SK-N-SH treated with all-trans-retinoic acid at 6 μM for 48 hours (cell line): ENCODE measurements around the gene ALOX15.

ENCODE experiments used
- ATAC-seq: fragments of 200-7000 bp; cut with Tn5 transposase; 3 replicates; pipeline ENCODE4 v1.9.1; 2020; ENCODE audit warnings: mild to moderate bottlenecking, moderate library complexity
- BACH2 ChIP-seq: fragments of 250-450 bp; sonication (Bioruptor Pico); IDR thresholded peaks from 2 replicates; pipeline ENCODE4 v1.9.0; 2021; ENCODE audit warnings: mild to moderate bottlenecking, borderline replicate concordance
- ESRRG ChIP-seq: fragments of 250-450 bp; sonication (Bioruptor Pico); IDR thresholded peaks from 2 replicates; pipeline ENCODE4 v1.6.1; 2021; ENCODE audit warnings: mild to moderate bottlenecking
- ISL1 ChIP-seq: fragments of 250-450 bp; sonication (Bioruptor Pico); IDR thresholded peaks from 2 replicates; pipeline ENCODE4 v2.1.2; 2022; ENCODE audit warnings: mild to moderate bottlenecking, moderate library complexity
- RARB ChIP-seq: fragments of 250-450 bp; sonication (Bioruptor Pico); IDR thresholded peaks from 2 replicates; pipeline ENCODE4 v1.8.0; 2021; ENCODE audit warnings: mild to moderate bottlenecking, moderate library complexity
- SNAI2 ChIP-seq: fragments of 250-450 bp; sonication (Bioruptor Pico); IDR thresholded peaks from 2 replicates; pipeline ENCODE4 v1.5.0; 2020; ENCODE audit warnings: mild to moderate bottlenecking, moderate library complexity
- TCF4 ChIP-seq: fragments of 250-450 bp; sonication (Bioruptor Pico); IDR thresholded peaks from 2 replicates; pipeline ENCODE4 v1.8.0; 2021; ENCODE audit warnings: mild to moderate bottlenecking, moderate library complexity, borderline replicate concordance
- TOX ChIP-seq: fragments of 250-450 bp; sonication (Bioruptor Pico); IDR thresholded peaks from 2 replicates; pipeline ENCODE4 v1.8.0; 2021; ENCODE audit warnings: mild to moderate bottlenecking, moderate library complexity, borderline replicate concordance
- ZC3H10 ChIP-seq: fragments of 250-450 bp; sonication (Bioruptor Pico); IDR thresholded peaks from 2 replicates; pipeline ENCODE4 v1.5.1; 2021; ENCODE audit warnings: mild to moderate bottlenecking, moderate library complexity
- ZFP3 ChIP-seq: fragments of 250-450 bp; sonication (Bioruptor Pico); IDR thresholded peaks from 2 replicates; pipeline ENCODE4 v1.5.0; 2020; ENCODE audit warnings: mild to moderate bottlenecking, moderate library complexity
- ZFP30 ChIP-seq: fragments of 450-650 bp; formaldehyde crosslinking; IDR thresholded peaks from 2 replicates; pipeline ENCODE4 v1.5.0; 2022; ENCODE audit warnings: mild to moderate bottlenecking, moderate library complexity
- ZNF565 ChIP-seq: fragments of 450-650 bp; formaldehyde crosslinking; conservative IDR thresholded peaks from 2 replicates; pipeline ENCODE4 v1.5.0; 2020; ENCODE audit warnings: low read depth, mild to moderate bottlenecking, moderate library complexity
- ZNF70 ChIP-seq: fragments of 450-650 bp; formaldehyde crosslinking; IDR thresholded peaks from 2 replicates; pipeline ENCODE4 v1.5.0; 2020; ENCODE audit warnings: mild to moderate bottlenecking, moderate library complexity
- TF ChIP-seq, protein P1 (sequence below): fragments of 250-450 bp; sonication (Bioruptor Pico); IDR thresholded peaks from 2 replicates; pipeline ENCODE4 v1.8.0; 2020; ENCODE audit warnings: mild to moderate bottlenecking, moderate library complexity, borderline replicate concordance
- TF ChIP-seq, protein P2 (sequence below): fragments of 250-450 bp; sonication (Bioruptor Pico); IDR thresholded peaks from 2 replicates; pipeline ENCODE4 v1.5.0; 2020; ENCODE audit warnings: mild to moderate bottlenecking, moderate library complexity
- TF ChIP-seq, protein P3 (sequence below): fragments of 250-450 bp; sonication (Bioruptor Pico); IDR thresholded peaks from 2 replicates; pipeline ENCODE4 v1.5.1; 2020; ENCODE audit warnings: low read depth, mild to moderate bottlenecking, moderate library complexity
- TF ChIP-seq, protein P4 (sequence below): fragments of 250-450 bp; sonication (Bioruptor Pico); IDR thresholded peaks from 2 replicates; pipeline ENCODE4 v1.5.1; 2021; ENCODE audit warnings: mild to moderate bottlenecking, moderate library complexity

The ALOX15 gene

DNA sequence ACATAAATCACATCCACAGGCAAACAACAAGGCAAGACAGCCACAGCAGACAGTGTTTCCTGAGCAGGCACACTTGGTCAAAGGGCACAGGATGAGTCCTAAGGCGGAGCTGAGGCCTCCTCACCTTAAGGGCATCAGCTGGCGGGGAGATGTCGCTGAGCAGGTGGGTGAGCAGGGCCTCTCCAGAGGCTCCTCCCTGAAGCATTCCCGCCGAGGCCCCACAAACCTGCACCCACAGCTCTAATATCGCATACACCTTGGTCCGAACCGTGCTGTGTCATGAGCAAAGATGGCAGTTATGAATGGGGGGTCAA is 33.2 kb upstream of the ALOX15 start:
- ATAC-seq = no peak
- no peak for TF ChIP-seq ZNF70
- TF ChIP-seq, protein P1, sequence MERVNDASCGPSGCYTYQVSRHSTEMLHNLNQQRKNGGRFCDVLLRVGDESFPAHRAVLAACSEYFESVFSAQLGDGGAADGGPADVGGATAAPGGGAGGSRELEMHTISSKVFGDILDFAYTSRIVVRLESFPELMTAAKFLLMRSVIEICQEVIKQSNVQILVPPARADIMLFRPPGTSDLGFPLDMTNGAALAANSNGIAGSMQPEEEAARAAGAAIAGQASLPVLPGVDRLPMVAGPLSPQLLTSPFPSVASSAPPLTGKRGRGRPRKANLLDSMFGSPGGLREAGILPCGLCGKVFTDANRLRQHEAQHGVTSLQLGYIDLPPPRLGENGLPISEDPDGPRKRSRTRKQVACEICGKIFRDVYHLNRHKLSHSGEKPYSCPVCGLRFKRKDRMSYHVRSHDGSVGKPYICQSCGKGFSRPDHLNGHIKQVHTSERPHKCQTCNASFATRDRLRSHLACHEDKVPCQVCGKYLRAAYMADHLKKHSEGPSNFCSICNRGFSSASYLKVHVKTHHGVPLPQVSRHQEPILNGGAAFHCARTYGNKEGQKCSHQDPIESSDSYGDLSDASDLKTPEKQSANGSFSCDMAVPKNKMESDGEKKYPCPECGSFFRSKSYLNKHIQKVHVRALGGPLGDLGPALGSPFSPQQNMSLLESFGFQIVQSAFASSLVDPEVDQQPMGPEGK = no peak
- TF ChIP-seq, all 23 proteins: peak for 0

DNA sequence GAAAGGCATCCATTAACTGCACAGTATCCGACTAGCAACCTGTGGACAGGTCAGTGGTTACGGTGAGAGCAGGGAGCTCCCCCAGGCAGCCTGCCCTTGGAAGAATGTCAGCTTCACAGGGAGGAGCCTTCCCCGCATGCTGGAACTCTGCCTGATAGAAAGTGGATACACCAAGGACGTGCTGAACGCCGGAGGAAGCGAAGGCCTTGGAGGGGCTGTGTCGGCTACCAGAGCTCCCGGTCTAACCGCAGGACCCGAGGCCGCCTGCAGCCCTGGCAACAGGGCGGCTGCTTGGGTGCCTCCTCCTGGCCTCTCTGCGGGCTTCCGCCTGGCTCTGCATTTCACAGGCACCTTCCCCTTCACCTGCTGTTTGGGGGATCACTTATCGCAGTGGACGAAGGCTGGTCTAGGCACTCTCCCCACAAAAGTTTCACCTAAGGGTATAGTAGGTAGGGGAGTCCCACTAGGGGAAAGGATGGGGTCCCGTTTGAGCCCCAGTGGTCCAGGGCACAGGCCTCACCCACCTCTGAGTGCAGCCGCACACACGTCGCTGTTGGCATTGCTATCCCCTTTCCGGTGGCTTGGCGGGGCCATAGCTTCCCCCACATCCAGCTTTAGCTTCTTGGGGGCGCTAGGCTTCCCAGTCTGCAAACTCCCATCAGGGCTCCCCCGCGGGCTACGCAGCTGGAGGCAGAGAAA is 32.7 kb upstream of the ALOX15 start:
- ATAC-seq = no peak
- TF ChIP-seq SNAI2 (CRISPR knock-in tag) = no peak
- TF ChIP-seq ZNF70 = no peak
- no peak for TF ChIP-seq ESRRG (CRISPR knock-in tag)
- TF ChIP-seq, protein P2, sequence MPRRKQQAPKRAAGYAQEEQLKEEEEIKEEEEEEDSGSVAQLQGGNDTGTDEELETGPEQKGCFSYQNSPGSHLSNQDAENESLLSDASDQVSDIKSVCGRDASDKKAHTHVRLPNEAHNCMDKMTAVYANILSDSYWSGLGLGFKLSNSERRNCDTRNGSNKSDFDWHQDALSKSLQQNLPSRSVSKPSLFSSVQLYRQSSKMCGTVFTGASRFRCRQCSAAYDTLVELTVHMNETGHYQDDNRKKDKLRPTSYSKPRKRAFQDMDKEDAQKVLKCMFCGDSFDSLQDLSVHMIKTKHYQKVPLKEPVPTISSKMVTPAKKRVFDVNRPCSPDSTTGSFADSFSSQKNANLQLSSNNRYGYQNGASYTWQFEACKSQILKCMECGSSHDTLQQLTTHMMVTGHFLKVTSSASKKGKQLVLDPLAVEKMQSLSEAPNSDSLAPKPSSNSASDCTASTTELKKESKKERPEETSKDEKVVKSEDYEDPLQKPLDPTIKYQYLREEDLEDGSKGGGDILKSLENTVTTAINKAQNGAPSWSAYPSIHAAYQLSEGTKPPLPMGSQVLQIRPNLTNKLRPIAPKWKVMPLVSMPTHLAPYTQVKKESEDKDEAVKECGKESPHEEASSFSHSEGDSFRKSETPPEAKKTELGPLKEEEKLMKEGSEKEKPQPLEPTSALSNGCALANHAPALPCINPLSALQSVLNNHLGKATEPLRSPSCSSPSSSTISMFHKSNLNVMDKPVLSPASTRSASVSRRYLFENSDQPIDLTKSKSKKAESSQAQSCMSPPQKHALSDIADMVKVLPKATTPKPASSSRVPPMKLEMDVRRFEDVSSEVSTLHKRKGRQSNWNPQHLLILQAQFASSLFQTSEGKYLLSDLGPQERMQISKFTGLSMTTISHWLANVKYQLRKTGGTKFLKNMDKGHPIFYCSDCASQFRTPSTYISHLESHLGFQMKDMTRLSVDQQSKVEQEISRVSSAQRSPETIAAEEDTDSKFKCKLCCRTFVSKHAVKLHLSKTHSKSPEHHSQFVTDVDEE (CRISPR knock-in tag) = no peak

DNA sequence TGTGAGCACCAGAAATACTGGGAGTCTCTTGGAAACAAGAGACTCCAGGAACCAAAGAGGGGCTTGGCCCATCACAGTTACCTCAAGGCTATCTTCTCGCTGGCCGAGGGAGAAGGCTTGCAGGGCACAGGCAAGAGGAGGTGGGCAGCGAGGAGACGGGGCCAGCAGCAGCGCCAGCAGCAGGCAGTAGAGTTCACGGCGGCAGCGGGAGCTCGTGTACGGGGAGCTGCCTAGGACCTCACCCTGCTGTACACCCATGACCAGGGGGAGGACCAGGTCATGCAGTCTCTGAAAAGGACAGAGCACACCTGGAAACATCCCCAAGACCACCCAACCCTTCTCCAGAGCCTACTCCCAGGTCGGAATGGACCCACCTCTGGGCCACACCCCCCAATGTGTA is 31.7 kb upstream of the ALOX15 start:
- no peak for TF ChIP-seq ZFP30 (CRISPR knock-in tag)
- TF ChIP-seq ZC3H10 (CRISPR knock-in tag) = no peak
- TF ChIP-seq ISL1 (CRISPR knock-in tag) = no peak
- no peak for TF ChIP-seq RARB (CRISPR knock-in tag)
- TF ChIP-seq, protein P3, sequence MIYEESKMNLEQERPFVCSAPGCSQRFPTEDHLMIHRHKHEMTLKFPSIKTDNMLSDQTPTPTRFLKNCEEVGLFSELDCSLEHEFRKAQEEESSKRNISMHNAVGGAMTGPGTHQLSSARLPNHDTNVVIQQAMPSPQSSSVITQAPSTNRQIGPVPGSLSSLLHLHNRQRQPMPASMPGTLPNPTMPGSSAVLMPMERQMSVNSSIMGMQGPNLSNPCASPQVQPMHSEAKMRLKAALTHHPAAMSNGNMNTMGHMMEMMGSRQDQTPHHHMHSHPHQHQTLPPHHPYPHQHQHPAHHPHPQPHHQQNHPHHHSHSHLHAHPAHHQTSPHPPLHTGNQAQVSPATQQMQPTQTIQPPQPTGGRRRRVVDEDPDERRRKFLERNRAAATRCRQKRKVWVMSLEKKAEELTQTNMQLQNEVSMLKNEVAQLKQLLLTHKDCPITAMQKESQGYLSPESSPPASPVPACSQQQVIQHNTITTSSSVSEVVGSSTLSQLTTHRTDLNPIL (CRISPR knock-in tag) = no peak
- no peak for TF ChIP-seq SNAI2 (CRISPR knock-in tag)
- TF ChIP-seq, protein P4, sequence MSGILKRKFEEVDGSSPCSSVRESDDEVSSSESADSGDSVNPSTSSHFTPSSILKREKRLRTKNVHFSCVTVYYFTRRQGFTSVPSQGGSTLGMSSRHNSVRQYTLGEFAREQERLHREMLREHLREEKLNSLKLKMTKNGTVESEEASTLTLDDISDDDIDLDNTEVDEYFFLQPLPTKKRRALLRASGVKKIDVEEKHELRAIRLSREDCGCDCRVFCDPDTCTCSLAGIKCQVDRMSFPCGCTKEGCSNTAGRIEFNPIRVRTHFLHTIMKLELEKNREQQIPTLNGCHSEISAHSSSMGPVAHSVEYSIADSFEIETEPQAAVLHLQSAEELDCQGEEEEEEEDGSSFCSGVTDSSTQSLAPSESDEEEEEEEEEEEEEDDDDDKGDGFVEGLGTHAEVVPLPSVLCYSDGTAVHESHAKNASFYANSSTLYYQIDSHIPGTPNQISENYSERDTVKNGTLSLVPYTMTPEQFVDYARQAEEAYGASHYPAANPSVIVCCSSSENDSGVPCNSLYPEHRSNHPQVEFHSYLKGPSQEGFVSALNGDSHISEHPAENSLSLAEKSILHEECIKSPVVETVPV (CRISPR knock-in tag) = no peak
- ATAC-seq = no peak

DNA sequence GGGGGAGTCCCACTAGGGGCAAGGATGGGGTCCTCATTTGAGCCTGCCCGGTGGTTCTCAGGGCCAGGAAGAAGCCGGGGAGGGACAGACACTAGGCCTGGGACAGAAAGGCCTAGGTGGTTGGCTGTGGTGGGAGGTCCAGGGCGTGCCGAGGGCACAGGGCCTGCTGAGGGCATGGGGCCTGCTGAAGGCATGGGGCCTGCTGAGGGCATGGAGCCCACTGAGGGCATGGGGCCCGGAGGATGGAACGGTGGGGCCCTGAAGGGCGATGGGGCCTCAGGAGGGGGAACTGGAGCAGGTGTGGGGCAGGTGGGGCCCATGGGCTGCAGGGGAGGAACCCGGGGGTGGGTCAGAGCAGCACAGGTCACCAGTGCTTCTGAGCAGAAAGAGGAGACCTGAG is 31.3 kb upstream of the ALOX15 start:
- TF ChIP-seq TCF4 (CRISPR knock-in tag) = no peak
- no peak for ATAC-seq

DNA sequence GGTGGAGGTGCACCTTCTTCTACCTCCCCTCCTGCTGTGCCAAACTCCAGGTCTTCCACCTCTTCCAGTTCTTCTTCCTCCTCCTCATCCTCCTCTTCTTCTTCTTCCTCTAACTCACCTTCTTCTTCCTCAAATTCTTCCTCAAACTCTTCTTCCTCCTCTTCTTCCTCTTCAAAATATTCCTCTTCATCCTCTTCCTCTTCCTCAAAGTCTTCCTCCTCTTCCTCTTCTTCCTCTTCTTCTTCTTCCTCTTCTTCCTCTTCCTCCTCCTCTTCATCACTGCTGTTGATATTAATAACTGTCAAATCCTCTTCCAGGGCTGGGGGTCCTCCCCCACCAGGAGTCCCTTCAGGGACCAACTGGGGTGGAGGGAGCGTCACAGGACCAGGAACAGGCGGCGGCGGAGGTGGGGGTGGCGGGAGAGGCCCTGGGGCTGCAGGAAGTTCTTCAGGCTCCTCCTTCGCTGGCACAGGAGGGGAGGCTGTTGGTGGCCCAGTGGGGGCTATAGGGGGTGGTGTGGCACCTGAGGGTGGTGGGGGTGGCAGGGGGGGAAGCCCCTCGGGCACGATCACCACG is 30.7 kb upstream of the ALOX15 start:
- no peak for ATAC-seq
- TF ChIP-seq ZC3H10 (CRISPR knock-in tag) = no peak
- TF ChIP-seq, protein P3 (CRISPR knock-in tag) = no peak
- TF ChIP-seq ZNF70 = no peak
- TF ChIP-seq TOX (CRISPR knock-in tag) = no peak
- TF ChIP-seq RARB (CRISPR knock-in tag) = no peak
- no peak for TF ChIP-seq BACH2 (CRISPR knock-in tag)
- TF ChIP-seq ZNF565 = no peak
- TF ChIP-seq, protein P2 (CRISPR knock-in tag) = no peak
- TF ChIP-seq ISL1 (CRISPR knock-in tag) = no peak
- TF ChIP-seq ZFP3 (CRISPR knock-in tag) = no peak
- TF ChIP-seq TCF4 (CRISPR knock-in tag) = no peak
- no peak for TF ChIP-seq ESRRG (CRISPR knock-in tag)
